HL-60 (cell line): ENCODE measurements around the gene NEUROD2.

Experiments
- DNase-seq, 2 experiments: peaks; one replicate each; pipeline ENCODE4 v3.0.0-alpha.2; 2010 to 2020; ENCODE audit warnings: low read depth in 1 of 2, low spot score in 1 of 2
- H3K27ac ChIP-seq: fragments of 250-450 bp; sonication (Bioruptor Pico); replicated peaks from 2 replicates; pipeline ENCODE4 v1.5.1; 2020; ENCODE audit warnings: mild to moderate bottlenecking, moderate library complexity
- H3K27me3 ChIP-seq: fragments of 250-450 bp; sonication (Bioruptor Pico); 2 replicates; pipeline ENCODE4 v1.5.1; 2021; ENCODE audit warnings: mild to moderate bottlenecking, moderate library complexity; ENCODE audit not compliant: insufficient read depth, poor library complexity, severe bottlenecking
- H3K4me3 ChIP-seq: replicated peaks from 2 replicates; pipeline ENCODE4 v1.5.1; 2011; ENCODE audit warnings: mild to moderate bottlenecking, control low read depth, low read length; ENCODE audit not compliant: insufficient read depth
- CTCF ChIP-seq: IDR thresholded peaks from one replicate; pipeline ENCODE4 v1.5.1; 2011; ENCODE audit warnings: low read length, control low read depth, inconsistent platforms; ENCODE audit not compliant: insufficient read depth
- GABPA ChIP-seq: IDR thresholded peaks from 2 replicates; pipeline ENCODE4 v1.6.1; 2012; ENCODE audit warnings: low read depth
- POLR2AphosphoS5 ChIP-seq: IDR thresholded peaks from 2 replicates; pipeline ENCODE4 v1.6.1; 2012; ENCODE audit warnings: low read depth
- REST ChIP-seq: IDR thresholded peaks from 2 replicates; pipeline ENCODE4 v1.6.1; 2012; ENCODE audit warnings: low read depth; ENCODE audit not compliant: insufficient replicate concordance
- SPI1 ChIP-seq: IDR thresholded peaks from 2 replicates; pipeline ENCODE4 v1.6.1; 2012; ENCODE audit warnings: low read depth, mild to moderate bottlenecking, borderline replicate concordance

NEUROD2 gene

GRCh38 chr17:39607057-39607850, 466 bp downstream of the NEUROD2 start:
- peaks cover 65% of the 10 kb centered on the region for H3K27me3 ChIP-seq
- no peak overlapping the region for H3K27ac ChIP-seq
- no peak for DNase-seq
- TF ChIP-seq GABPA (no peak), CTCF (no peak), REST (no peak), SPI1 (no peak), POLR2AphosphoS5 (no peak)
- H3K4me3 ChIP-seq = no peak overlapping the region

GRCh38 chr17:39606434-39607056, 1.2 kb downstream of the NEUROD2 start:
- DNase-seq = no peak
- Histone ChIP-seq H3K27ac (no peak overlapping the region), H3K27me3 (peaks cover 72% of the 10 kb centered on the region), H3K4me3 (no peak overlapping the region)
- TF ChIP-seq POLR2AphosphoS5 = no peak
- TF ChIP-seq CTCF = no peak
- no peak for TF ChIP-seq SPI1
- TF ChIP-seq GABPA = no peak

- DNase-seq = no peak
- TF ChIP-seq GABPA (no peak), CTCF (no peak), REST (no peak), POLR2AphosphoS5 (no peak), SPI1 (no peak)
- Histone ChIP-seq H3K27me3 (peaks cover 79% of the 10 kb centered on the region), H3K4me3 (no peak overlapping the region), H3K27ac (no peak overlapping the region)
Observed at GRCh38 chr17:39605492-39606433, 2.0 kb downstream of the NEUROD2 start.
